ENCODE data around the gene IL17RD.
A peak's percentile ranks its signal among the peaks of the same experiment; 100 is the strongest.

The IL17RD gene

GRCh38 chr3:57164657-57165573 lies at the start of gene IL17RD:
Gene IL17RD, minus strand, starts transcription at chr3:57165353. Its CDS starts 67 bp downstream, at chr3:57165286.
- DNase-seq: peak; percentile 71 to 83

DNA sequence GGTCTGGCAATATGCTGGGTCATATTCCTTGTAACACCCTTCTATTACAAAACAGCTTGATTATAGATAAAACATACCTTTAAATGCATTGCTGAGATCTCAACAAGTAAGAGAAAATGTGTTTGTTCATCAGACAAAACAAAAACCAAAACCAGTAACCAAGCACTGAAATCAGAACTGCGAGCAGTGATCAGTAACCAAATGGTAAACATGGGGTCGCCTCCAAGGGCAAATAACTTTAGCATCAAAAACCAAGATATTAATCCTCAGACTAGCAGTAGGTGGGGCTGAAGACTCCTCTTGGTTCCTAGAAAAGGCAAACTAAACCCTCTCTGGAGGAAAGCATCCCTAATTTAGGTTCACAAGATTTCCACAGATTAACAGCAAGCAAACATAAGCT lies 41.3 kb upstream of the IL17RD start:
- DNase-seq: no peak

- no peak for DNase-seq
These were observed 34.7 kb upstream of the IL17RD start, which contains the start of gene HESX1 for GRCh38 chr3:57199895-57200297. Gene HESX1, minus strand, starts transcription at chr3:57199978. Its CDS starts 60 bp downstream, at chr3:57199918.

GRCh38 chr3:57194641-57195040 lies 29.5 kb upstream of the IL17RD start:
- no peak for DNase-seq

DNA sequence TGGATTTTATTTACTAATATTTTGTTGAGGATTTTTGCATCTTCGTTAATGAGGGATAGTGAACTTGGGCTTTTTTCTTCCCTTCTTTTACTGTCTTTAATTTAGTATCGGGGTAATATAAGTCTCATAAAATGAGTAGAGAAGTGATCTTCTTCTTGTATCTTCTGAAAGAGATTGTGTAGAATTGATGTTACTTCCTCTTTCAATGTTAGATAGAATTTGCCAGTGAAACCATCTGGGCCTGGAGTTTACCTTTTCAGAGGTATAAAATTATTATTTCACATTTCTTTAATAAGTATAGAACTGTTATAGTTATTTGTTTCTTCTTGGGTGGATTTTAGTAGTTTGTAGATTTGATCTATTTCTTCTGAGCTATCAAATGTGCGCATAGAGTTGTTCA lies 26.9 kb upstream of the IL17RD start:
- no peak for DNase-seq

DNA sequence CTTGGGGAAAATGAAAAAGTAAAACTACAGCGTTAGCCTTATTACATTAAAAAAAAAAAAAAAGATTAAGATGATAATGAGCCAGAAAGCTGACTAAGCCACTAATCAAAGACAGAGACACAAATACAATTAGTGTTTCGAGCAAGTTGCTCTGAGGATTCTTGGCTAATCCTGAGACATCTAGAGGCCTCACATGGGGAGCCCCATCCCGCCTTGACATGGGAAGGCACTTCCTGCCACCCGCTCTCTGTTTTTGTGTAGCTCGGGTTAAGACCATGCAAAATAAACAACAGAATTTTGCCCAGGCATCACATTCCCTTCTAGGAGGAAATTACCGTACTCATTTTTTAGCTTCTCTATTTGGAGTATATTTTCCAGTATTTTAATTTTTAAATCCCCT lies 19.4 kb upstream of the IL17RD start:
- no peak for DNase-seq

DNA sequence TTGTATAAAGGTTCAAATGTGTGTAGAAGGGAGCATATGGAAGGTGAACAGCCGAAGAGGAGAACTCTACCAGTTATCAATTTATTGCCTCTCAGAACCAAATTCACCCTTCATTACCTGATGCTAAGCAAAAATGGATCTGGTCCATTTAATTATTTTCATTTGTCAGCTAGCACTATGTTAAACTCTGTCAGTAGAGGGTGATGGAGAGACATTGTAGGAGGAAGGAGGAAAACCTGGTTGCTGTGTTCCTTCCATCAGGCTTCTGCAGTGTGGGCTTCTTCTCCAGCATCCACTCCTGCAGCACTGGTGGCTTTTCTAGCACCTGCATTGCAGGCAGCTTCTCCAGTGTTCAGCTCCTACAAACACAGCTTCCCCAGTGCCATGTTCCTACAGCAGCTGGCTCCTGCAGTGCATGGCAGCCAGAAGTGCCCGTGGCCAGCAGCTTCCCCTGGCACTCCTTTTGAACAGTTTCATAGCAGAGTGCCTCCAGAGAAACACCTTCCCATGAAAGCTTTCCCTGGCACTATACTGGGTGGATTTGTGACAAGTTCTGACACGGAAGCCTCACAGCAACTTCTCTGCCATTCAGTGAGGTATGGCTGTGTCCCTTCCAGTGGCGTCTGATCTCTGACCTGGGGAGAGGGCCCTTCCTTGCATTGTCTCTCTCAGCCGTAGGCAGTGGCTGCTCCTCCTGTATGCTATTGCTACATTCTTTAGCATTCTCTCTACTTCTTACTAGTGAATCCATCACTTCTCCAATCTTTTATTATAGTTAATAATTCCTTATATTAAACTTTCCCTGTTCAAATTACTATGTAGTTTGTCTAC lies 14.6 kb upstream of the IL17RD start:
- no peak for DNase-seq

GRCh38 chr3:57176045-57176444 lies 10.9 kb upstream of the IL17RD start:
- no peak for DNase-seq

DNA sequence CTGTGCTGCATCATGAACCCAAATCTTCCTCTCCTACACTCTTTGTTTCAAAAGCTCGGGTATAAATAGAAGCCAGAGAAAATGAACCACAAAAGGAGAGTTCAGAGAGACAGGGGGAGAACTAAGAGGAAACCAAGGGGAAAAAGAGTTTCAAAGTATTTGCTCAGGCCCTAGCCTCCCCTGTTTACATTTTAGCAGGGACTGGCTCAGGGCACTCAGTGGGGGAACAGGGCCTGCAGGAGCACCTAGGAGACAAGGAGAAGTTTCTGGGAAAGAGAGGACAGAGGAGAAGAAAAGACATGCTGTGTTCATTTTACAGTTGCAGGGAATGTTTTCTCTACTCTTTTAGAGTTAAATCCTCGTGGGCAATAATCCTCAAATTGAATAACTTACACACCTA lies 8.5 kb upstream of the IL17RD start:
- no peak for DNase-seq

GRCh38 chr3:57170946-57171345 lies 5.8 kb upstream of the IL17RD start:
- no peak for DNase-seq

- peak; percentile 48 to 78 for DNase-seq
These were observed 4.9 kb upstream of the IL17RD start for GRCh38 chr3:57169872-57170623.

DNA sequence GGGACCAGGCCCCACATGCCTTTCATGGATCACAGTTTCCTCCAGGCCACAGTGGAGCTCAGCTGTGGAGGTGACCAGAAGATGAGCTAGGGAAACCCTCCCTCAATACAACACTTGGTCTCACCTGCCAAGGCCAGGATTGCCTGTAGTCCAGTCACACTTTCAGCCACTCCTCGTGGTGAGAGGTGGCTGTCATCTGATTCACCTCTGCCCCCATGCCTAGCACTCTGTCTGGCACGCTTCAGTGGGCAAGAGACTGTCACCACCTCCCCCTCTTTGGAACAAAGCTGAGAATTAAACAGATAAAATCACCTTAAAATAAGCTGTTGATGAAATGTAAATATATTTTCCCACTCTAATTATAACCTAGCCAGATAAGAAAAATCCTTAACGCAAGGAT lies 4.0 kb upstream of the IL17RD start:
- no peak for DNase-seq

- no peak for DNase-seq
These were observed 3.0 kb upstream of the IL17RD start for GRCh38 chr3:57168151-57168550.

DNA sequence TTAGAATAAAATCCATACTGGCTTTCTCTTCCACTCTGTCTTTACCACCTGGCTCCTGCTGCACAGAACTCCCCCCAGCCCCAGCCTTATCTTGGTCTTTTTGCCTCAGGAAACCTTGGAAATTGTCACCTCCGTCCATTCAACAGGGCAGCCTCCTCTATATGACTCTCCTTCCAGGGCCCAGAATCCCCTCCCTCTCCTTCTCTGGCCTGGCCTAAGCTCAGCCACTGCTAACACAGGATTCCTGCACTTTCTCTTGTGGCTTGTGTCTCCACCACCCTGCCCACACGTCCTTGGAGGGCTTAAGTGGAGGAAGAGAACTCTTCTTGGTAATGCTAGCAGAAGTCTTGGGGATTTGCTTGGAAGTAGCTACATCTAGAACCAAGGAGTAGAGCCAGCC lies 1.5 kb upstream of the IL17RD start:
- no peak for DNase-seq

DNA sequence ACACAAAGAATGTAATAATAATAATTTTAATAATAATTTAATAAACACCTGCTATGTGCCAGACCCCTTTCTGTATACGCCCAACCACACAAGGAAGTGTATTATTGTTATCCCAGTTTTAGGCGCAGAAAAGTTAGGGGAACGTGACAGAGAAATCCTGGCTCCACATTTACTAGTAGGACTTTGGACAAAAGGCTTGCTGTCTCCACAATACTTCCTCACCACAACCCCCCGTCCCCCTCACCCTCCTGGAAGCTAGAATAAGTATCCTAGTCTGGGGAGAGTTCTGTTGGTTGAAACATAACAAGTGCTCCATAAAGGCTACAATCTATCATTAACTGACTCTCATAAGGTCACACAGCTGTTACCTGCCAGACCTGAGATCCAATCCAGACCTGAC lies 488 bp upstream of the IL17RD start:
- no peak for DNase-seq

- DNase-seq: no peak
These were observed 916 bp downstream of the IL17RD start for GRCh38 chr3:57164217-57164656.

GRCh38 chr3:57163751-57164150 lies 1.4 kb downstream of the IL17RD start:
- no peak for DNase-seq

- no peak for DNase-seq
These were observed 3.2 kb downstream of the IL17RD start for GRCh38 chr3:57161915-57162314.

DNA sequence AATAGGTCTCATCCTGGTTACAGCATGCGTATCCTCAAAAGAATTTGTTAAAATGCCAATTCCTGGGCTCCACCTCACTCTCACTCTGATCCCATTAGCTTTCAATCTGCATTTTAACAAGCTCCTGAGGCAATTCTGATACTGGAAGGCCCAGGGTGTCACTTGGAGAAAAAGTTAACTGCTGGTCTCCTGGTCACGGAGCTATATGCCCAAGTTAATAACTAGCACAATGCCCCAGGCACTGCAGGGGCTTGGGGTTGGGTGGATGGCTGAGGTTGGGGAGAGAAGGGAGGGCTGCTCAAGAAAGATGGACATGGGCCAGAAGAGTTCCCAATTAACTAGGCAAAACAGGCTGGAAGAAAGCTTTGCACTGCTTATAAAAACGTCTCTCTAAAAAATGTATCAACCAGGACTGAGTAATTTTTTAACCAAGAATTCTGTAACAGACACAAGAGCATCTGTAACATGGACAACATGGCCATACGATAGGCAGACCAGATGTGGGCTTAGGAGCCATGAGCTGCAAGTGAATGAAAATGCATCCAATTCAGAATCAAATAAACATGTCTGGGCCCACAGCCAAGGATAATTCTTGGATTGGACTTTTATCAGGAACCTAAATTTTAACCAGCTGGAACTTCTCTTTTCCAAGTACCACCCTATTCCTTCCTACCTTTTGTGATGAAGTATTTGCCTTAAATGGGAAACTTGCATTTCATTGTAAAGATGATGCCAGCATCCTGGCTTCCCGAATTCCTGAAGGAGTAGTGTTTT lies 4.2 kb downstream of the IL17RD start:
- no peak for DNase-seq

DNA sequence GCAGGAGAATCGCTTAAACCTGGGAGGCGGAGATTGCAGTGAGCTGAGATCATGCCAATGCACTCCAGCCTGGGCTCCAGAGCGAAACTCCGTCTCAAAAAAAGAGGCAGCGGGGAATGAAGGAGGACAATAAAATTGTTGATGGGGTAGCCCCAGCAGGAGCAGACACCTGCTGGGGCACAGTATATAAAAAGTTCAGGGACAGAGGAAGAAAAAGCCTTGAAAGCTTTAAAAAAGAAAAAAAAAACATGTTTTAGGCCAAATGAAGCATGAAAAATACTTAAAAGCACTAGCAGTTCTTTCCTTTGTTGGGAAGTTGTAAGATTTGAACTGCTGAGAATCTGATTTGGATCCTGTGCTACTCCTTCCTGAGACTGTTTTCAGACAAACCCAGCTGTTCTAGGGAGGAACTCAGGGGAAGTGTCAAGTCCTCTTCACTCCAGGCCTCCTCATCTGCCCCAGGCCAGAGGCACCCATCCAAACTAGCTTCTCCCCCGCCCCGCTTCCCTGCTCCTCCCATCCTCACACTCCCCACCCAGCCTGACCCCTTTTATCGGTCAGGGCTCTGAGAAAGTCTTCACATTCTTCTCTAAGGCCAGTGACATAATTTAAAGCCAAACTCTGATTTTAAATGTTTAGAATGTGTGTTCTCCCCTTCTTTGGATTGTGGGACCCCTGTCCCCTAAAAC lies 4.9 kb downstream of the IL17RD start:
- DNase-seq: no peak

Data from inflammatory macrophage treated with lipopolysaccharide for 1 hour (primary cell).